Hepatic stellate cell (primary cell): ENCODE measurements around the gene TOMM70.
"Not testable (repeated sequence)": the region's sequence is repeated elsewhere in the genome, so short reads cannot be mapped to it uniquely, and the experiment has no call there.

Experiments used
- DNase-seq: peaks from one replicate; pipeline ENCODE4 v3.0.0; 2011; ENCODE audit warnings: low spot score

The TOMM70 gene

GRCh38 chr3:100361897-100362296 is 39.0 kb downstream of the TOMM70 start:
- no peak for DNase-seq

- no peak for DNase-seq
Observed at GRCh38 chr3:100360757-100361496, 40.0 kb downstream of the TOMM70 start.

GRCh38 chr3:100359035-100359434 is 41.9 kb downstream of the TOMM70 start:
- no peak for DNase-seq

- DNase-seq = no peak
Observed at GRCh38 chr3:100358413-100358812, 42.5 kb downstream of the TOMM70 start.

- no peak for DNase-seq
Observed at GRCh38 chr3:100354850-100355249, 46.0 kb downstream of the TOMM70 start.

GRCh38 chr3:100352296-100353231 is 48.3 kb downstream of the TOMM70 start:
- no peak for DNase-seq

GRCh38 chr3:100351770-100352169 is 49.1 kb downstream of the TOMM70 start:
- DNase-seq = not testable (repeated sequence)

GRCh38 chr3:100348727-100349126 is 52.2 kb downstream of the TOMM70 start:
- DNase-seq = no peak

- DNase-seq = no peak
Observed at GRCh38 chr3:100340527-100340926, 60.4 kb downstream of the TOMM70 start.

- no peak for DNase-seq
Observed at GRCh38 chr3:100339786-100340185, 61.1 kb downstream of the TOMM70 start.

- DNase-seq = no peak
Observed at GRCh38 chr3:100338911-100339310, 62.0 kb downstream of the TOMM70 start.

GRCh38 chr3:100336229-100336628 is 64.7 kb downstream of the TOMM70 start:
- DNase-seq = not testable (repeated sequence)

- DNase-seq = peak; percentile 22
Observed at GRCh38 chr3:100335434-100335833, 65.5 kb downstream of the TOMM70 start.

- DNase-seq = peak; percentile 83
Observed at GRCh38 chr3:100334488-100335351, 66.2 kb downstream of the TOMM70 start, which contains the start of gene NIT2. Gene NIT2 (plus strand): TSS chr3:100334757. CDS start chr3:100334792, 35 bp downstream.

- no peak for DNase-seq
Observed at GRCh38 chr3:100333970-100334487, 66.9 kb downstream of the TOMM70 start.

- DNase-seq = no peak
Observed at GRCh38 chr3:100333051-100333450, 67.8 kb downstream of the TOMM70 start.

- no peak for DNase-seq
Observed at GRCh38 chr3:100331660-100332059, 69.2 kb downstream of the TOMM70 start.

GRCh38 chr3:100330651-100331050 is 70.2 kb downstream of the TOMM70 start:
- no peak for DNase-seq

- DNase-seq = no peak
Observed at GRCh38 chr3:100329800-100330489, 70.9 kb downstream of the TOMM70 start.

GRCh38 chr3:100327377-100327776 is 73.5 kb downstream of the TOMM70 start:
- DNase-seq = not testable (repeated sequence)

GRCh38 chr3:100325827-100326226 is 75.1 kb downstream of the TOMM70 start:
- no peak for DNase-seq
